DND-41 (cell line): Measurements from ENCODE around the gene SLC29A2.

Experiments used
- CTCF ChIP-seq: IDR thresholded peaks from 2 replicates; pipeline ENCODE4 v1.5.1; 2012; ENCODE audit warnings: borderline replicate concordance, low read length, moderate library complexity, mild to moderate bottlenecking; ENCODE audit not compliant: poor library complexity, severe bottlenecking; ENCODE audit errors: extremely low read depth
- EZH2 ChIP-seq: IDR thresholded peaks from 3 replicates; pipeline ENCODE4 v1.6.1; 2012; ENCODE audit warnings: borderline replicate concordance, low read depth, mild to moderate bottlenecking, moderate library complexity, low read length, inconsistent platforms; ENCODE audit not compliant: severe bottlenecking

- TF ChIP-seq EZH2: no peak
- TF ChIP-seq CTCF: no peak
These were observed 37.5 kb downstream of the SLC29A2 start for GRCh38 chr11:66333896-66334604.
